ENCODE measurements around the gene TRERF1. TPM values are rescaled to one million over a fixed set of nuclear protein-coding genes. Genes with fewer than 3 reads are reported as not detected.

The TRERF1 gene
- polyA plus RNA-seq, 1 donor (not counting 4 experiments of a cell fraction or from before 2014, with no cell fraction given), result 4.8 TPM

GRCh38 chr6:42341771-42342553, 109.8 kb downstream of the TRERF1 start:
- FAIRE-seq, result no peak
- H3K9me3 ChIP-seq (ENCODE audit: control insufficient read depth, low read depth, low read length), result no peaks in the 10 kb centered on the region

DNA sequence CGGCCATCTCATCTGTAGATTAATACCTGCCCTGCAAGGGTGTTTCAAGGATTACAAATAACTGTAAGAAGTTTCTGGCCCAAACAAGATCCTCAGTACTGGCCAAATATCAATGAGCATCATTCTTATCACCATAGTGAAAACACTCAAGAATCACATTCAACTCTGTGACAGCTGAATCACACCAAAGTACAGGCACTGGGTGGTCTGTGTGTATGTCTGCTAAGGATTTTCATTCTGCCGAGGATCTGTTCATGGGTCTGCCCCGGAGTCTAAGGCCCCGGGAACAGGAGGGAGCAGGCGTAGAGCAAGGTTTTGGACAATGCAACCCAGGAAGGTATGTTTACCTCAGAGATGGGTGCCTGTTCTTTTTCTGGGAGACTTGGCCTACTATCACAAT, 110.5 kb downstream of the TRERF1 start:
- dilution Hi-C loops (cut with MboI; ENCODE audit: extremely low pct_ligation_motif_present, low sequenced_read_pairs), result no loop called here
- H3K4me2 ChIP-seq (ENCODE audit: control insufficient read depth, extremely low read depth, insufficient read depth, low read depth, low read length), result no peak overlapping the region
- H3K27ac ChIP-seq (ENCODE audit: control insufficient read depth, insufficient read depth, low read length), result no peak overlapping the region
- no peak for DNase-seq (ENCODE audit: low read depth, low spot score)
- H3K9me1 ChIP-seq (ENCODE audit: control insufficient read depth, extremely low read depth, insufficient read depth, low read length), result no peaks in the 10 kb centered on the region
- H3K9ac ChIP-seq (ENCODE audit: control insufficient read depth, extremely low read depth, insufficient read depth, low read length), result no peak overlapping the region
- H3K4me1 ChIP-seq (ENCODE audit: control insufficient read depth, extremely low read depth, insufficient read depth, low read length), result peaks cover 28% of the 10 kb centered on the region
- peaks cover 1 to 2% of the 10 kb centered on the region in 2 experiments for H3K36me3 ChIP-seq (ENCODE audit: control insufficient read depth in 2 of 2, extremely low read depth in 1 of 2, insufficient read depth in 2 of 2, low read length in 2 of 2)
- H3K27me3 ChIP-seq (ENCODE audit: control insufficient read depth, extremely low read depth, insufficient read depth, low read length), result no peaks in the 10 kb centered on the region
- no peak for FAIRE-seq
- H4K20me1 ChIP-seq (ENCODE audit: control insufficient read depth, extremely low read depth, insufficient read depth, low read length), result no peaks in the 10 kb centered on the region
- no peak for TF ChIP-seq CTCF (optimal IDR thresholded peaks at IDR 0.05 in 1 of 3, IDR thresholded peaks at IDR 0.05 in 1 of 3, conservative IDR thresholded peaks at IDR 0.05 in 1 of 3; ENCODE audit: extremely low read depth in 1 of 3, insufficient read depth in 2 of 3, low read length in 3 of 3)
- TF ChIP-seq EZH2 (IDR thresholded peaks at IDR 0.05; ENCODE audit: low read length), result no peak
- peaks cover 4% of the 10 kb centered on the region for H3K79me2 ChIP-seq (ENCODE audit: control insufficient read depth, insufficient read depth, low read length)
- H3K4me3 ChIP-seq (ENCODE audit: control insufficient read depth in 2 of 3, extremely low read depth in 1 of 3, insufficient read depth in 2 of 3, low read depth in 1 of 3, low read length in 3 of 3), result no peak overlapping the region
- H2AFZ ChIP-seq (ENCODE audit: control insufficient read depth, low read length), result no peak overlapping the region
- H3K9me3 ChIP-seq (ENCODE audit: control insufficient read depth, low read depth, low read length), result no peaks in the 10 kb centered on the region

More at GRCh38 chr6:42341771-42342553, 109.8 kb downstream of the TRERF1 start:
- no peaks in the 10 kb centered on the region for H3K27me3 ChIP-seq (ENCODE audit: control insufficient read depth, extremely low read depth, insufficient read depth, low read length)
- DNase-seq (ENCODE audit: low read depth, low spot score), result no peak
- H2AFZ ChIP-seq (ENCODE audit: control insufficient read depth, low read length), result no peak overlapping the region
- H3K4me3 ChIP-seq (ENCODE audit: control insufficient read depth in 2 of 3, extremely low read depth in 1 of 3, insufficient read depth in 2 of 3, low read depth in 1 of 3, low read length in 3 of 3), result no peak overlapping the region
- no peak for TF ChIP-seq CTCF (optimal IDR thresholded peaks at IDR 0.05 in 1 of 3, IDR thresholded peaks at IDR 0.05 in 1 of 3, conservative IDR thresholded peaks at IDR 0.05 in 1 of 3; ENCODE audit: extremely low read depth in 1 of 3, insufficient read depth in 2 of 3, low read length in 3 of 3)
- no peak for TF ChIP-seq EZH2 (IDR thresholded peaks at IDR 0.05; ENCODE audit: low read length)
- H3K36me3 ChIP-seq (ENCODE audit: control insufficient read depth in 2 of 2, extremely low read depth in 1 of 2, insufficient read depth in 2 of 2, low read length in 2 of 2), result peaks cover 1 to 2% of the 10 kb centered on the region in 2 experiments
- no peak overlapping the region for H3K9ac ChIP-seq (ENCODE audit: control insufficient read depth, extremely low read depth, insufficient read depth, low read length)
- H3K9me1 ChIP-seq (ENCODE audit: control insufficient read depth, extremely low read depth, insufficient read depth, low read length), result no peaks in the 10 kb centered on the region
- peaks cover 3% of the 10 kb centered on the region for H3K79me2 ChIP-seq (ENCODE audit: control insufficient read depth, insufficient read depth, low read length)
- H3K27ac ChIP-seq (ENCODE audit: control insufficient read depth, insufficient read depth, low read length), result no peak overlapping the region
- no peaks in the 10 kb centered on the region for H4K20me1 ChIP-seq (ENCODE audit: control insufficient read depth, extremely low read depth, insufficient read depth, low read length)
- H3K4me1 ChIP-seq (ENCODE audit: control insufficient read depth, extremely low read depth, insufficient read depth, low read length), result peaks cover 28% of the 10 kb centered on the region
- no peak overlapping the region for H3K4me2 ChIP-seq (ENCODE audit: control insufficient read depth, extremely low read depth, insufficient read depth, low read depth, low read length)
- dilution Hi-C loops (cut with MboI; ENCODE audit: extremely low pct_ligation_motif_present, low sequenced_read_pairs), result no loop called here

Measured in keratinocyte (primary cell).